H9 (cell line): ENCODE measurements around the gene COQ4. TPM values are rescaled to one million over a fixed set of nuclear protein-coding genes. Genes with fewer than 3 reads are reported as not detected.

Experiments
- DNase-seq: peaks from one replicate; pipeline ENCODE4 v3.0.0-alpha.2; 2017
- H2AFZ ChIP-seq: one replicate; pipeline ENCODE4 v1.6.1; 2013; ENCODE audit warnings: mild to moderate bottlenecking, low read length, control low read depth, moderate library complexity
- H2AK5ac ChIP-seq: 2 replicates; pipeline ENCODE4 v1.6.1; 2013; ENCODE audit warnings: low read length, control low read depth, mixed read lengths; ENCODE audit not compliant: insufficient read length
- H2BK120ac ChIP-seq: one replicate; pipeline ENCODE4 v1.6.1; 2013; ENCODE audit warnings: low read depth, mild to moderate bottlenecking, low read length, control low read depth, inconsistent platforms; ENCODE audit not compliant: poor library complexity, severe bottlenecking
- H2BK12ac ChIP-seq: 2 replicates; pipeline ENCODE4 v1.6.1; 2013; ENCODE audit warnings: low read length, control low read depth, mixed read lengths, low read depth; ENCODE audit not compliant: insufficient read length
- H2BK15ac ChIP-seq: 2 replicates; pipeline ENCODE4 v1.6.1; 2013; ENCODE audit warnings: low read depth, low read length, control low read depth
- H2BK20ac ChIP-seq: one replicate; pipeline ENCODE4 v1.6.1; 2013; ENCODE audit warnings: low read depth, mild to moderate bottlenecking, low read length, control low read depth, inconsistent platforms; ENCODE audit not compliant: poor library complexity, severe bottlenecking
- H2BK5ac ChIP-seq: 2 replicates; pipeline ENCODE4 v1.6.1; 2013; ENCODE audit warnings: low read length, control low read depth, mixed read lengths; ENCODE audit not compliant: insufficient read length
- H3K14ac ChIP-seq: 2 replicates; pipeline ENCODE4 v1.6.1; 2013; ENCODE audit warnings: low read length, control low read depth; ENCODE audit not compliant: insufficient read depth
- H3K18ac ChIP-seq: 2 replicates; pipeline ENCODE4 v1.6.1; 2013; ENCODE audit warnings: low read depth, mild to moderate bottlenecking, mixed read lengths, low read length, control low read depth; ENCODE audit not compliant: insufficient read length
- H3K23ac ChIP-seq: 2 replicates; pipeline ENCODE4 v1.6.1; 2013; ENCODE audit warnings: low read length, control low read depth, mixed read lengths, low read depth; ENCODE audit not compliant: insufficient read length
- H3K23me2 ChIP-seq: 2 replicates; pipeline ENCODE4 v1.6.1; 2013; ENCODE audit warnings: low read depth, mild to moderate bottlenecking, mixed read lengths, low read length, control low read depth; ENCODE audit not compliant: insufficient read length, poor library complexity, severe bottlenecking
- H3K27ac ChIP-seq: 2 replicates; pipeline ENCODE4 v1.5.1; 2013; ENCODE audit warnings: low read length, control low read depth, mixed read lengths, low read depth; ENCODE audit not compliant: insufficient read length
- H3K27me3 ChIP-seq: 2 replicates; pipeline ENCODE4 v1.6.1; 2013; ENCODE audit warnings: low read length, control low read depth, inconsistent platforms; ENCODE audit not compliant: insufficient read depth
- H3K4ac ChIP-seq: 2 replicates; pipeline ENCODE4 v1.6.1; 2013; ENCODE audit warnings: low read depth, mild to moderate bottlenecking, control low read depth, inconsistent platforms, low read length, moderate library complexity
- H3K4me1 ChIP-seq: 2 replicates; pipeline ENCODE4 v1.6.1; 2013; ENCODE audit warnings: low read length, control low read depth, inconsistent platforms; ENCODE audit not compliant: insufficient read depth
- H3K4me2 ChIP-seq: 2 replicates; pipeline ENCODE4 v1.6.1; 2013; ENCODE audit warnings: low read length, control low read depth, mixed read lengths; ENCODE audit not compliant: insufficient read length, insufficient read depth
- H3K56ac ChIP-seq: 2 replicates; pipeline ENCODE4 v1.6.1; 2013; ENCODE audit warnings: low read depth, mild to moderate bottlenecking, mixed read lengths, low read length, control low read depth; ENCODE audit not compliant: insufficient read length
- H3K79me1 ChIP-seq: 2 replicates; pipeline ENCODE4 v1.6.1; 2013; ENCODE audit warnings: low read depth, mild to moderate bottlenecking, moderate library complexity, low read length, control low read depth, inconsistent platforms; ENCODE audit not compliant: insufficient read depth, poor library complexity, severe bottlenecking
- H3K79me2 ChIP-seq: 2 replicates; pipeline ENCODE4 v1.6.1; 2013; ENCODE audit warnings: low read length, control low read depth, inconsistent platforms; ENCODE audit not compliant: insufficient read depth
- H3K9ac ChIP-seq: 2 replicates; pipeline ENCODE4 v1.6.1; 2013; ENCODE audit warnings: low read length, control low read depth, mixed read lengths; ENCODE audit not compliant: insufficient read length; ENCODE audit errors: extremely low read depth
- H3K9me3 ChIP-seq: one replicate; pipeline ENCODE4 v1.6.1; 2013; ENCODE audit warnings: low read depth, low read length, inconsistent platforms; ENCODE audit not compliant: control insufficient read depth
- H3T11ph ChIP-seq: one replicate; pipeline ENCODE4 v1.6.1; 2013; ENCODE audit warnings: mild to moderate bottlenecking, low read length, control low read depth, inconsistent platforms
- H4K20me1 ChIP-seq: one replicate; pipeline ENCODE4 v1.6.1; 2013; ENCODE audit not compliant: control insufficient read depth, insufficient read length, insufficient read depth
- H4K5ac ChIP-seq: 2 replicates; pipeline ENCODE4 v1.6.1; 2013; ENCODE audit warnings: low read depth, mild to moderate bottlenecking, mixed read lengths, low read length, control low read depth; ENCODE audit not compliant: insufficient read length
- H4K8ac ChIP-seq: replicated peaks from 2 replicates; pipeline ENCODE4 v1.6.1; 2013; ENCODE audit warnings: low read length, control low read depth, mixed read lengths, low read depth; ENCODE audit not compliant: insufficient read length
- H4K91ac ChIP-seq: 2 replicates; pipeline ENCODE4 v1.6.1; 2013; ENCODE audit warnings: low read depth, mild to moderate bottlenecking, moderate library complexity, mixed read lengths, low read length, control low read depth; ENCODE audit not compliant: insufficient read length
- H3K27ac Mint-ChIP-seq, 3 experiments: 2 replicates in 2 of 3; 3 replicates in 1 of 3; pipeline ENCODE4 v1.8.0; 2020 to 2021; ENCODE audit warnings: mixed read lengths in 3 of 3, mild to moderate bottlenecking in 1 of 3, moderate library complexity in 1 of 3
- H3K27me3 Mint-ChIP-seq: 2 replicates; pipeline ENCODE4 v1.8.0; 2021; ENCODE audit warnings: low read depth, mild to moderate bottlenecking, moderate library complexity, mixed read lengths
- H3K36me3 Mint-ChIP-seq, 3 experiments: 2 replicates in 2 of 3; 3 replicates in 1 of 3; pipeline ENCODE4 v1.8.0; 2020 to 2021; ENCODE audit warnings: low read depth in 3 of 3, mixed read lengths in 3 of 3; ENCODE audit not compliant: insufficient read depth in 1 of 3
- H3K4me1 Mint-ChIP-seq, 2 experiments: 2 replicates each; pipeline ENCODE4 v1.8.0; 2020; ENCODE audit warnings: mixed read lengths in 2 of 2
- H3K4me3 Mint-ChIP-seq, 2 experiments: 2 replicates in 1 of 2; 3 replicates in 1 of 2; pipeline ENCODE4 v1.8.0; 2020 to 2021; ENCODE audit warnings: mild to moderate bottlenecking in 2 of 2, mixed read lengths in 2 of 2, moderate library complexity in 1 of 2
- H3K9me3 Mint-ChIP-seq, 2 experiments: 2 replicates in 1 of 2; 3 replicates in 1 of 2; pipeline ENCODE4 v1.8.0; 2020; ENCODE audit warnings: mild to moderate bottlenecking in 2 of 2, mixed read lengths in 2 of 2, moderate library complexity in 1 of 2
- WGBS: extraction: QIAGEN DNeasy Blood & Tissue Kit; methylation state at CpG from one replicate; pipeline ENCODE4 v1.1.7; 2013; ENCODE audit warnings: missing lambda C conversion rate, low lambda C conversion rate, mixed read lengths; ENCODE audit not compliant: insufficient read length; ENCODE audit errors: extremely low coverage; 5-methylcytosine and 5-hydroxymethylcytosine counted together
- total RNA-seq: library from RNA; stranded (reverse); gene quantifications from 2 replicates; pipeline ENCODE4 v1.2.1, GENCODE V29; 2021
- TF ChIP-seq, protein P1 (sequence below): fragments of 200-600 bp; sonication (generic); conservative IDR thresholded peaks from 3 replicates; pipeline ENCODE4 v1.8.0; 2021; ENCODE audit warnings: antibody characterized with exemption, mild to moderate bottlenecking

COQ4 gene
- total RNA-seq, 1 experiment from 2014 or later: 38.4 TPM

DNA sequence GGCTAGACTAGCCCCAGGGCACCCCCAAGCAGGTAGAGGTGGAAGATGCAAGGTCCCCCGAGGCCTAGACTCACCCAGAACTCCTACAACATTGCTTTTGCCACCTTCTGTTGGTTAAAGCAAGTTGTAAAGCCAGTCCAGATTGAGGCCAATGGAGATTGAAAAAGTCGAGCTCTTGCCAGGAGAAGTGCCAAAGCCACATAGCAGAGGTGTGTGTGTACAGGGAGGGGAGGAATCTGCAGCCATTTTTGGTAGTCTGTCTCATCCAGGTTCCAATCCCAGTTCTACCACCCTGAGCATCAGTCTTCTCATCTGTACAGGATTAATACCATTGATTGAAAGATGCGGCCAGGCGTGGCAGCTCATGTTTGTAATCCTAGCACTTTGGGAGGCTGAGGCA, 36.2 kb downstream of the COQ4 start:
- no peaks in the 10 kb centered on the region for H4K20me1 ChIP-seq
- H2AFZ ChIP-seq: no peak overlapping the region
- H2BK15ac ChIP-seq: no peak overlapping the region
- no peak overlapping the region for H3K14ac ChIP-seq
- no peaks in the 10 kb centered on the region for H3K9me3 ChIP-seq
- no peak overlapping the region for H2AK5ac ChIP-seq
- 0 out of 2 replicates have a peak, but pooled peaks cover under 1% of the 10 kb centered on the region for H3K4me1 ChIP-seq
- H2BK12ac ChIP-seq: no peak overlapping the region
- peaks cover 5 to 13% of the 10 kb centered on the region in 2 experiments for H3K4me1 Mint-ChIP-seq
- peaks cover 4 to 10% (median 6%) of the 10 kb centered on the region in 3 experiments; a peak in 6 of 7 replicates for H3K36me3 Mint-ChIP-seq
- TF ChIP-seq, protein P1, sequence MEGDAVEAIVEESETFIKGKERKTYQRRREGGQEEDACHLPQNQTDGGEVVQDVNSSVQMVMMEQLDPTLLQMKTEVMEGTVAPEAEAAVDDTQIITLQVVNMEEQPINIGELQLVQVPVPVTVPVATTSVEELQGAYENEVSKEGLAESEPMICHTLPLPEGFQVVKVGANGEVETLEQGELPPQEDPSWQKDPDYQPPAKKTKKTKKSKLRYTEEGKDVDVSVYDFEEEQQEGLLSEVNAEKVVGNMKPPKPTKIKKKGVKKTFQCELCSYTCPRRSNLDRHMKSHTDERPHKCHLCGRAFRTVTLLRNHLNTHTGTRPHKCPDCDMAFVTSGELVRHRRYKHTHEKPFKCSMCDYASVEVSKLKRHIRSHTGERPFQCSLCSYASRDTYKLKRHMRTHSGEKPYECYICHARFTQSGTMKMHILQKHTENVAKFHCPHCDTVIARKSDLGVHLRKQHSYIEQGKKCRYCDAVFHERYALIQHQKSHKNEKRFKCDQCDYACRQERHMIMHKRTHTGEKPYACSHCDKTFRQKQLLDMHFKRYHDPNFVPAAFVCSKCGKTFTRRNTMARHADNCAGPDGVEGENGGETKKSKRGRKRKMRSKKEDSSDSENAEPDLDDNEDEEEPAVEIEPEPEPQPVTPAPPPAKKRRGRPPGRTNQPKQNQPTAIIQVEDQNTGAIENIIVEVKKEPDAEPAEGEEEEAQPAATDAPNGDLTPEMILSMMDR: no peak
- H3K27me3 ChIP-seq: peaks cover 12% of the 10 kb centered on the region; the same call in 1 of the 2 replicates
- H3K23me2 ChIP-seq: no peaks in the 10 kb centered on the region
- H4K91ac ChIP-seq: no peak overlapping the region
- H3K27me3 Mint-ChIP-seq: peaks cover 38% of the 10 kb centered on the region
- no peak overlapping the region for H3K18ac ChIP-seq
- H3T11ph ChIP-seq: no peak overlapping the region
- no peak overlapping the region for H3K4me3 Mint-ChIP-seq
- no peak overlapping the region for H3K4ac ChIP-seq
- no peaks in the 10 kb centered on the region for H3K79me1 ChIP-seq
- no peak overlapping the region for H3K4me2 ChIP-seq
- H3K27ac ChIP-seq: no peak overlapping the region
- no peak overlapping the region for H3K27ac Mint-ChIP-seq
- no peak for DNase-seq
- H3K9ac ChIP-seq: no peak overlapping the region
- no peak overlapping the region for H4K8ac ChIP-seq
- H3K9me3 Mint-ChIP-seq: peaks cover 0 to 6% of the 10 kb centered on the region in 2 experiments; a peak in 1 of 5 replicates
- no peak overlapping the region for H3K23ac ChIP-seq
- H3K56ac ChIP-seq: no peak overlapping the region
- no peak overlapping the region for H2BK20ac ChIP-seq
- WGBS: no CpG with 5 or more reads among the region's 4 CpGs
- H4K5ac ChIP-seq: no peak overlapping the region
- H2BK120ac ChIP-seq: no peak overlapping the region
- H2BK5ac ChIP-seq: no peak overlapping the region
- H3K79me2 ChIP-seq: no peaks in the 10 kb centered on the region
